Measurements from ENCODE around the gene FOXJ1.

DNA sequence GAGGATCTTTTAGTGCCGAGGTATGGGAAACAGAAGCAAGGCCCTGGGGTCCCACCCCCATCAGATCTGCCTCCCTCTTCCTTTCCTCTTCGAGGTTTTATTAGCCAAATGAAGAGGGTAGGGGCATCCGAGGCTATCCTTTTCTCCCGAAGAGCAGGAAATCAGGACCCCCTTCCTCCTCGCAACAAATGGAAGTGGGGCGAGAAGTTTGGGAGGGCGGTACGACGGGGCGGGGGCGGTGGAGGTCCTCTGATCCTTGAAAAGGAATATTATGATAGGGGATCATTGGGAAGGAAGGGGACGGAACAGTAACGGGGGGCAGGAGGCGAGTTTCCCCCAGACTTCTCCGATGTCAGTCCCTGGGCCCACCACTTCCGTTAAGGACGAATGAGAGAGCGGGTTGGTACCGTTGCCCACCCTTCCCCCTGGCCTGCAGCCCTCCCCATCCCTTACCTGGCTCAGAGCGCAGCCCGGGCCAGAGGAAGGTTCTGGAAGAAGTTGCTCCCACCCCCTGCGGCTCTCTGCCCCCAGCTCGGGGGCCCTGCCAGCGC is 309 bp downstream of the FOXJ1 start:
- TF ChIP-seq, protein P1, sequence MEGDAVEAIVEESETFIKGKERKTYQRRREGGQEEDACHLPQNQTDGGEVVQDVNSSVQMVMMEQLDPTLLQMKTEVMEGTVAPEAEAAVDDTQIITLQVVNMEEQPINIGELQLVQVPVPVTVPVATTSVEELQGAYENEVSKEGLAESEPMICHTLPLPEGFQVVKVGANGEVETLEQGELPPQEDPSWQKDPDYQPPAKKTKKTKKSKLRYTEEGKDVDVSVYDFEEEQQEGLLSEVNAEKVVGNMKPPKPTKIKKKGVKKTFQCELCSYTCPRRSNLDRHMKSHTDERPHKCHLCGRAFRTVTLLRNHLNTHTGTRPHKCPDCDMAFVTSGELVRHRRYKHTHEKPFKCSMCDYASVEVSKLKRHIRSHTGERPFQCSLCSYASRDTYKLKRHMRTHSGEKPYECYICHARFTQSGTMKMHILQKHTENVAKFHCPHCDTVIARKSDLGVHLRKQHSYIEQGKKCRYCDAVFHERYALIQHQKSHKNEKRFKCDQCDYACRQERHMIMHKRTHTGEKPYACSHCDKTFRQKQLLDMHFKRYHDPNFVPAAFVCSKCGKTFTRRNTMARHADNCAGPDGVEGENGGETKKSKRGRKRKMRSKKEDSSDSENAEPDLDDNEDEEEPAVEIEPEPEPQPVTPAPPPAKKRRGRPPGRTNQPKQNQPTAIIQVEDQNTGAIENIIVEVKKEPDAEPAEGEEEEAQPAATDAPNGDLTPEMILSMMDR (IDR thresholded peaks at IDR 0.05) = no peak
- TF ChIP-seq POLR2A (IDR thresholded peaks at IDR 0.05) = no peak

Data from testis (tissue), 2 donors.